HG03354 (cell line): ENCODE results near the gene GABRR2.

Experiments
- ATAC-seq: cut with Tn5 transposase; IDR thresholded peaks from one replicate; pipeline ENCODE4 v1.9.1; 2021; ENCODE audit warnings: mild to moderate bottlenecking; ENCODE audit not compliant: unreplicated experiment, poor library complexity, severe bottlenecking

The GABRR2 gene

GRCh38 chr6:89315249-89315885 is at the start of gene GABRR2:
Gene GABRR2 (minus strand): TSS chr6:89315299. CDS start chr6:89315165, 134 bp downstream.
- no peak for ATAC-seq

- ATAC-seq: no peak
Observed at GRCh38 chr6:89364586-89364985, 49.5 kb upstream of the GABRR2 start.

GRCh38 chr6:89361171-89361570 is 46.1 kb upstream of the GABRR2 start:
- ATAC-seq: no peak

GRCh38 chr6:89360415-89360999 is 45.4 kb upstream of the GABRR2 start:
- ATAC-seq: peak; percentile 49

- no peak for ATAC-seq
Observed at GRCh38 chr6:89359561-89359960, 44.5 kb upstream of the GABRR2 start.

GRCh38 chr6:89357390-89357789 is 42.3 kb upstream of the GABRR2 start:
- ATAC-seq: peak; percentile 55

- ATAC-seq: no peak
Observed at GRCh38 chr6:89356642-89357170, 41.6 kb upstream of the GABRR2 start.

- ATAC-seq: no peak
Observed at GRCh38 chr6:89355511-89356194, 40.6 kb upstream of the GABRR2 start.

GRCh38 chr6:89353702-89354392 is 38.7 kb upstream of the GABRR2 start:
- ATAC-seq: no peak

- ATAC-seq: no peak
Observed at GRCh38 chr6:89353118-89353556, 38.0 kb upstream of the GABRR2 start.

GRCh38 chr6:89352278-89353117 is 37.4 kb upstream of the GABRR2 start, which contains the start of gene UBE2J1:
Gene UBE2J1 (minus strand): TSS chr6:89352722. CDS start chr6:89352569, 153 bp downstream.
- ATAC-seq: peak; percentile 45

- no peak for ATAC-seq
Observed at GRCh38 chr6:89351671-89352277, 36.7 kb upstream of the GABRR2 start.

GRCh38 chr6:89350281-89350966 is 35.3 kb upstream of the GABRR2 start:
- ATAC-seq: peak; percentile 47

- ATAC-seq: no peak
Observed at GRCh38 chr6:89348372-89348771, 33.3 kb upstream of the GABRR2 start.

GRCh38 chr6:89347825-89348224 is 32.7 kb upstream of the GABRR2 start:
- no peak for ATAC-seq

- no peak for ATAC-seq
Observed at GRCh38 chr6:89346433-89346832, 31.3 kb upstream of the GABRR2 start.

GRCh38 chr6:89339565-89339964 is 24.5 kb upstream of the GABRR2 start:
- no peak for ATAC-seq

GRCh38 chr6:89335164-89335563 is 20.1 kb upstream of the GABRR2 start:
- no peak for ATAC-seq
